ENCODE data around the gene PCNA.
A peak's percentile ranks its signal among the peaks of the same experiment; 100 is the strongest.
"Not testable (repeated sequence)": the region's sequence is repeated elsewhere in the genome, so short reads cannot be mapped to it uniquely, and the experiment has no call there.

The PCNA gene

GRCh38 chr20:5096463-5096862 is 23.3 kb downstream of the PCNA start:
- DNase-seq (ENCODE audit: low spot score): no peak

- no peak for DNase-seq (ENCODE audit: low spot score)
Measured at GRCh38 chr20:5095931-5096330, 23.8 kb downstream of the PCNA start.

GRCh38 chr20:5095454-5095853 is 24.3 kb downstream of the PCNA start:
- no peak for DNase-seq (ENCODE audit: low spot score)

- no peak for DNase-seq (ENCODE audit: low spot score)
Measured at GRCh38 chr20:5092765-5093339, 26.9 kb downstream of the PCNA start.

- no peak for DNase-seq (ENCODE audit: low spot score)
Measured at GRCh38 chr20:5091902-5092301, 27.9 kb downstream of the PCNA start.

GRCh38 chr20:5090191-5090590 is 29.6 kb downstream of the PCNA start:
- DNase-seq (ENCODE audit: low spot score): no peak

- DNase-seq (ENCODE audit: low spot score): no peak
Measured at GRCh38 chr20:5088688-5089087, 31.1 kb downstream of the PCNA start.

GRCh38 chr20:5085380-5085779 is 34.4 kb downstream of the PCNA start:
- DNase-seq (ENCODE audit: low spot score): no peak

GRCh38 chr20:5080384-5080877 is 39.3 kb downstream of the PCNA start:
- DNase-seq (ENCODE audit: low spot score): peak; percentile 66

- DNase-seq (ENCODE audit: low spot score): peak; percentile 46
Measured at GRCh38 chr20:5078399-5078958, 41.3 kb downstream of the PCNA start.

- no peak for DNase-seq (ENCODE audit: low spot score)
Measured at GRCh38 chr20:5077761-5078387, 41.9 kb downstream of the PCNA start.

- not testable (repeated sequence) for DNase-seq (ENCODE audit: low spot score)
Measured at GRCh38 chr20:5076913-5077312, 42.8 kb downstream of the PCNA start.

GRCh38 chr20:5074232-5074674 is 45.5 kb downstream of the PCNA start:
- no peak for DNase-seq (ENCODE audit: low spot score)

- no peak for DNase-seq (ENCODE audit: low spot score)
Measured at GRCh38 chr20:5073660-5074231, 46.0 kb downstream of the PCNA start.

GRCh38 chr20:5072756-5073659 is 46.8 kb downstream of the PCNA start:
- DNase-seq (ENCODE audit: low spot score): peak; percentile 93

GRCh38 chr20:5071942-5072341 is 47.8 kb downstream of the PCNA start:
- DNase-seq (ENCODE audit: low spot score): not testable (repeated sequence)

GRCh38 chr20:5070570-5070969 is 49.2 kb downstream of the PCNA start:
- DNase-seq (ENCODE audit: low spot score): no peak

- no peak for DNase-seq (ENCODE audit: low spot score)
Measured at GRCh38 chr20:5070081-5070480, 49.7 kb downstream of the PCNA start.

GRCh38 chr20:5069141-5069806 is 50.5 kb downstream of the PCNA start:
- no peak for DNase-seq (ENCODE audit: low spot score)

GRCh38 chr20:5067877-5068645 is 51.7 kb downstream of the PCNA start:
- no peak for DNase-seq (ENCODE audit: low spot score)

GRCh38 chr20:5065879-5066383 is 53.8 kb downstream of the PCNA start:
- DNase-seq (ENCODE audit: low spot score): peak; percentile 97

All from AG08395 (cell line).